Muscle of leg (tissue), 11 donors: ENCODE measurements around the gene PLA2G6. TPM values are rescaled to one million over a fixed set of nuclear protein-coding genes. Genes with fewer than 3 reads are reported as not detected.

ENCODE experiments used
- DNase-seq: peaks from one replicate; pipeline ENCODE4 v3.0.0; 2013
- H3K27ac ChIP-seq: one replicate; pipeline ENCODE4 v1.5.1; 2013; ENCODE audit warnings: mild to moderate bottlenecking, low read length, control low read depth
- H3K27me3 ChIP-seq: one replicate; pipeline ENCODE4 v1.6.1; 2013; ENCODE audit warnings: low read length; ENCODE audit not compliant: control insufficient read depth, insufficient read depth
- H3K36me3 ChIP-seq: one replicate; pipeline ENCODE4 v1.6.1; 2013; ENCODE audit warnings: low read length; ENCODE audit not compliant: control insufficient read depth, insufficient read depth
- H3K4me1 ChIP-seq: one replicate; pipeline ENCODE4 v1.6.1; 2013; ENCODE audit warnings: low read length; ENCODE audit not compliant: control insufficient read depth, insufficient read depth
- H3K4me3 ChIP-seq: one replicate; pipeline ENCODE4 v1.5.1; 2013; ENCODE audit warnings: low read length, control low read depth
- H3K9me3 ChIP-seq: replicated peaks from 2 replicates; pipeline ENCODE4 v1.6.1; 2013; ENCODE audit warnings: low read depth, low read length; ENCODE audit not compliant: control insufficient read depth
- WGBS: methylation state at CpG from one replicate; pipeline ENCODE4 v1.1.5; 2013; ENCODE audit warnings: missing lambda C conversion rate; ENCODE audit not compliant: insufficient coverage; 5-methylcytosine and 5-hydroxymethylcytosine counted together
- polyA plus RNA-seq, 8 donors: library from polyadenylated mRNA; unstranded; fragments of 120-200 nt; gene quantifications; one replicate each; pipeline versions ENCODE4 v1.2.1 to v1.2.3, GENCODE V29; 2013; ENCODE audit warnings: inconsistent platforms in 1 of 8, low replicate concordance in 1 of 8; ENCODE audit not compliant: insufficient read length in 8 of 8, insufficient read depth in 1 of 8
- total RNA-seq: library from RNA; stranded (reverse); fragments of 120-200 nt; gene quantifications from one replicate; pipeline ENCODE4 v1.2.4, GENCODE V29; 2013

The PLA2G6 gene
- total and polyA plus RNA-seq, 9 donors: 6.3 to 14.2 (median 10.1) TPM

DNA sequence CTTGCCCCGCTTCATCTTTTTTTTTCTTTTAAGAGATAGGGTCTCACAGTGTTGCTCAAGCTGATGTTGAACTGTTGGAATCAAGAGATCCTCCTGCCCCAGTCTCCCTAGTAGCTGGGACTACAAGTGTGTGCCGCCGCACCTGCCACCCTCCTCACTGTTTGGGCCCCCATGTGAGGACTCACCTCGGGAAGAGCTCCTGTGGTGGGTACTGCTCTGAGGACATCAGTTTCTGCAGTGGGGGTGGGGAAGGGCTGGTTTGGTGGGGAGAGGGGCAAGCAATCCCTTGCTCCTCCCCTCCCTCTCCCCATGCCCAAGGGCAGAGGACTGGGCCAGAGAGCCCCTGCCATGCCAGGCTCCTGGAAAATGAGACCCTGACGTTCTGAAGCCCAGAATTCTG is 96.1 kb downstream of the PLA2G6 start:
- 42% methylated on average over 2 of the region's 5 CpGs for WGBS
- Histone ChIP-seq H3K4me1 (peaks cover 18% of the 10 kb centered on the region), H3K4me3 (no peak overlapping the region), H3K9me3 (no peaks in the 10 kb centered on the region), H3K27ac (no peak overlapping the region), H3K27me3 (peaks cover 50% of the 10 kb centered on the region), H3K36me3 (peaks cover 11% of the 10 kb centered on the region)
- DNase-seq: no peak

DNA sequence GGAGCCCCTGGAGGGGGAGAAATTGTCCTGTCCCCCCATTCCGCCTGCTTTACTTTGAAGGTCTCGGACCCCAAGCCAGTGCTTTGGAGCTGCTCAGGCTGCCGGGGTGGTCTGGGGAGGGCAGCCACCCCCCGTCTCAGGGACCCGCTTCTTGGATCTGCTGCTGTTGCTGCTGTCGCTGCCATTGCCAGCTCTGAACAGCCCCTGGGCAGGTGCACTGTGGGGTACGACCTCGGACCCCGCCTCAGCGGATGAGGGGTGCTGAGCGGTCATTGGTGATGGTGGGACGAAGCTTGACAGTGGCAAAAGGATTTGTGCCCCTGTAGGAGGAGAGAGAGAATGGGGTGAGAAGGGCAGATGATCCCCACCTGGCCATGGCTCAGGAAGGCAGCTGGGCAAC is 96.6 kb downstream of the PLA2G6 start:
- Histone ChIP-seq H3K27ac (no peak overlapping the region), H3K4me3 (no peak overlapping the region), H3K4me1 (peaks cover 18% of the 10 kb centered on the region), H3K9me3 (no peaks in the 10 kb centered on the region), H3K36me3 (peaks cover 11% of the 10 kb centered on the region), H3K27me3 (peaks cover 52% of the 10 kb centered on the region)
- WGBS: 85% methylated on average over 12 of the region's 12 CpGs
- DNase-seq: no peak

DNA sequence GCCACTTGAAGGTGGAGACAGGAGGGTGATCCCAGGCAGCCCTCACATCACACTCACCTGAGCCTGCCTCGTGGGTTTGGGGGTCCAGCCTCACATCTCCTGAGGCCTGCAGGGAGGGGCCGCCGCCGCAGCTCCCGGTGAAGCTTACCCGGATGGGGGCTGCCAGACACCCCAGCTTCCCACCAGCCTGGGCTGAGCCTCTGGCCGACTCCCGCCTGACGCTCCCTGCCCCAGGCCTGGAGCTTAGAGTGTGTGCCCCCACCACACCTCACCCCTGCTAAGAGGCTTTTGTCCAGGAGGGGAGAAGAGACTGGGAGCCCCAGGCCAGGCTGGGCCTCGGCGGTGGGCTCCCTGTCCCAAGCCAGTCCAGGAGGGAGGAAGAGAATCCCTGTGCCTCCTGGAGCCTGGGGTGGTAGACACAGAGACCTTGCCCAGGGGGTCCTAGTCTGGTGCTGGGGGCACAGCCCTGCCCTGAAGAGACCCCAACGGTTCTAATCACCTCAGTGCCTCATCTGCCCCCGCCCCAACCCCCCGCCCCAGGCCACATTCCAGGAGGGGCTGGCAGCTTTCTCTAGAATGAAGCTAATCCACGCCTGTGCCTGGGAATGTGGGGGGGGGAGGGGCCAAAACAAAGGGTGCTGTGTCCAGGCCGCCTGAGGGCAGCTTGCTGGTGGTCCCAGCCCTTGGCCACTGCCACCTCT is 97.5 kb downstream of the PLA2G6 start, which contains the start of gene SLC16A8:
TSS of gene SLC16A8 (minus strand) at position 254 of the 701 bp plus-strand sequence. CDS start 1,311 bp downstream, outside the sequence.
- DNase-seq: no peak
- H3K4me3 ChIP-seq: no peak within 1 kb of the TSS
- H3K36me3 ChIP-seq: peaks cover 11% of the 10 kb centered on the region
- 70% methylated on average over 4 of the region's 16 CpGs for WGBS
- no peak within 1 kb of the TSS for H3K27ac ChIP-seq
- no peaks in the 10 kb centered on the region for H3K9me3 ChIP-seq
- peaks cover 51% of the 10 kb centered on the region for H3K27me3 ChIP-seq
- peaks cover 18% of the 10 kb centered on the region for H3K4me1 ChIP-seq

DNA sequence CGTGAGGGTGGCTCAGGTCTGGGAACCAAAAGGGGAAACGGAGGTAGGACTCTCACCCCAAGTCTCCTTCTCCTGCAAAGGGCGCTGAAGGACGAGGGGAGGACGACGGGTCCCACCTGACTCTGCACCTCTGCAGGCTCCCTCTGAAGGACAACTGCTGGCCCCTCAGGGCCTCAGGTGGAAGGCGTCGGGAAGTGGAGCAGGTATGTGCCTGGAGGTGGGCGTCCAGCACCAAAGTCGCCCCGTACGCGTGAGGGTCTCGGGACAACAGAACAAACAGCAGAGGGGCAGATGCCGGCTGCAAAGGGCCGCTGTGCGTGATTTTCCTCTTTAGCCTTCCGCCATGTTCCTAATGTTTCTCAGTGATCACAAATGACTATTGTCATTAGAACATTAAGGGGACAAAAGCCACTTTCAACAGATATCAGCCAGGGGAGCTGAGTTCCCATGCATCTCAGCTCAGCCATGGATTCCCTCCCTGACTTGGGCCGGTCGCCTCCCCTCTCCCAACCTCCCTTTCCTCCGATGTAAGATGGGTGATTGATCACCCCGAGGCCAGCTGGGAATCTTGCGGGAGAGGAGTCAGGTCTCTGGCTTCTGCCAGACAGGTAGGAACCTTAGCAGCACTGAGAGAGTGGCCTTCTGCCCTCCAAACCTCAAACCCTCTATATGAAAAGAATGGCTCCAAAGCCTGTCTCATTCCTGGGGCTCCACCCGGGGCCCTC is 98.5 kb downstream of the PLA2G6 start:
- no peak overlapping the region for H3K4me3 ChIP-seq
- peaks cover 44% of the 10 kb centered on the region for H3K27me3 ChIP-seq
- 81% methylated on average over 13 of the region's 24 CpGs for WGBS
- no peak for DNase-seq
- no peak overlapping the region for H3K27ac ChIP-seq
- peaks cover 11% of the 10 kb centered on the region for H3K36me3 ChIP-seq
- H3K4me1 ChIP-seq: peaks cover 14% of the 10 kb centered on the region
- no peaks in the 10 kb centered on the region for H3K9me3 ChIP-seq

DNA sequence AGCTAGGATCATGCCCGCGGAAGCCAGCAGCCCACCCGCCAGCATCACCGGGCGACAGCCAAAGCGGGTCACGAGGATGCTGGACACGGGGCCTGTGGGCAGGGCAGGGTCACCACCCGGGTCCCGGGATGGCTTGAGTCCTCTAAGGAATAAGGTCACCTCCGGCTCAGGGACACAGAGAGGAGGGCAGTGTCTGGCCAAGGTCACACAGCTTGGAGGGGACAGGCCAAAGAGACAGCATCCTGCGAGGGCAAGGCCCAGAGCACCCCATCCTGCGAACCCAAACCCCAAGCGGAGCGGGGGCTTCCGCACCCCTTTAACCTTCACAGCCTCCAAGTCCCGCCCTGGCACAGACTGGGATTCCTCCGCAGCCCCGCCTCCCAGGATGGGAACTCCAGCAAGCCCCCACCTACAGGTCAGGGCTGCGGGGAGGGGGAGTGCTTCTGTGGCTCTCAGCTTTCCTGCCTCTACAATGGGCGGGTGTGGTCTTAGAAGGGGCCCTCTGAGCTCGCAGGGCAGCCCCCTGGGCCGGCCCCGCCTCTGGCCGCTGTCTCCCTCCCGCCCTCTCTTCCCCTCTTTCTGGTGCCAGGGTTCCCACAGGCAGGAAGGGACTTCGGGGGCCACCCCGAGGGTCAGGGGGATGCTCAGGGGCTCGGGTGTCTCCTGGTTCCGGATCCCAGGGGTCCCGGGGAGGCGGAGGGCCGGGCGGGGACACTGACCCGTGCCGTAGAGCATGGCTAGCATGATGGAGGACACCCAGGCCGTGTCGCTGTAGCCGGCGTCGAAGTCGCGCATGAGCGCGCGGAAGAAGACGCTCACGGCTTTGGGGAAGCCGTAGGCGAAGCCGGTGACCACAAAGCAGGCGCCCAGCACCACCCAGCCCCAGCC is 99.4 kb downstream of the PLA2G6 start:
- Histone ChIP-seq H3K36me3 (peaks cover 9% of the 10 kb centered on the region), H3K4me3 (peak overlapping the region; percentile 18), H3K27me3 (peaks cover 40% of the 10 kb centered on the region), H3K9me3 (no peaks in the 10 kb centered on the region), H3K4me1 (peaks cover 14% of the 10 kb centered on the region), H3K27ac (no peak overlapping the region)
- DNase-seq: no peak
- WGBS: 14% methylated on average over 45 of the region's 52 CpGs

DNA sequence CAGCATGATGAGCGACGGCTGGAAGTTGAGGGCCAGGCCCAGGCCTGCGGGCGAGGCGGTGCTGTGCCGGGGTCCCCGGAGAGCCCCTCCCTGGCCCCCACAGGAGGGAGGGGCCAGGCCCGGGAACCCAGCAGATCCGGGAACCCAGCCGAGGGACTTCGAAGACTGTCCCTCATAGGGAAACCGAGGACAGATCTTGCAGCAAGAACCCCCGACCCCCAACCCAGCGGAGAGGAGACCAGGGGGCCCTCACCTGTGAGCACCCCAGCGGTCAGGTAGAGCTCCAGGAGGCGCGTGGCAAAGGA is 100.0 kb downstream of the PLA2G6 start:
- Histone ChIP-seq H3K36me3 (peaks cover 7% of the 10 kb centered on the region), H3K4me3 (peak overlapping the region; percentile 18), H3K27me3 (peaks cover 40% of the 10 kb centered on the region), H3K4me1 (peaks cover 14% of the 10 kb centered on the region), H3K27ac (no peak overlapping the region), H3K9me3 (no peaks in the 10 kb centered on the region)
- 4% methylated on average over 17 of the region's 17 CpGs for WGBS
- no peak for DNase-seq

DNA sequence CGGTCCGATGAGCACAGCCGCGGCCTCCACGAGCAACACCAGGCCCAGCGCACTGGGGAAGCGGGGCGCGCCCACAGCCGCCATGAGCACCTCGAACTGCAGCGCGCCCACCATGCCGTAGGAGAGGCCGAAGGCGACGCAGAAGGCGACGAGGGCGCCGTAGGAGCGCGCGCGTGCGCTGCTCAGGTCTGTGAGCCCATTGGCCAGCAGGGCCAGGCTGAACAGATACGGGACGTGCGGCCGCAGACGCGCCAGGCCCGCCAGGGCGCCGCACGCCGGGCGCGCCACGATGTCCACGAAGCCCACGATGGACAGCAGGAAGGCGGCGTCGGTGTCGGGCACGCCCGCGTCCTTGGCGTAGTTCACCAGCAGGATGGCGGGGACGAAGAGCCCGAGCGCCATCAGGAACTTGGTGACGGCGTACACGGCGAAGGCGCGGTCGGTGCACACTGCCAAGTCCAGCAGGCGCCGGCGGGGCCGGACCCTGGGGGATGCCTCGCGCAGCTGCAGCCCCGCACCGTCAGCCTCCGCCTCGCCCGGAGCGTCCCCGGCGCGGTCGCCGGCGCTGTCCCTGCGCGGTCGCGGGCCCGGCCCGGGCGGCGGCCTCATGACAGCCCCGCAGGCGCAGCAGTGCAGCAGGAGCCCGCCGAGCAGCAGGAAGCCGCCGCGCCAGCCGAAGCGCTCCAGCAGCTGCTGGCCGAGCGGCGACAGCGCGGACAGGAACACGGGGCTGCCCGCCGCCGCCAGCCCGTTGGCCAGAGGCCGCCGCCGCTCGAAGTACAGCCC is 100.6 kb downstream of the PLA2G6 start:
- peak; percentile 65 for DNase-seq
- Histone ChIP-seq H3K4me3 (peak overlapping the region; percentile 31), H3K9me3 (no peaks in the 10 kb centered on the region), H3K4me1 (peaks cover 14% of the 10 kb centered on the region), H3K36me3 (peaks cover 7% of the 10 kb centered on the region), H3K27ac (no peak overlapping the region), H3K27me3 (peaks cover 40% of the 10 kb centered on the region)
- under 1% methylated on average over 110 of the region's 110 CpGs for WGBS

DNA sequence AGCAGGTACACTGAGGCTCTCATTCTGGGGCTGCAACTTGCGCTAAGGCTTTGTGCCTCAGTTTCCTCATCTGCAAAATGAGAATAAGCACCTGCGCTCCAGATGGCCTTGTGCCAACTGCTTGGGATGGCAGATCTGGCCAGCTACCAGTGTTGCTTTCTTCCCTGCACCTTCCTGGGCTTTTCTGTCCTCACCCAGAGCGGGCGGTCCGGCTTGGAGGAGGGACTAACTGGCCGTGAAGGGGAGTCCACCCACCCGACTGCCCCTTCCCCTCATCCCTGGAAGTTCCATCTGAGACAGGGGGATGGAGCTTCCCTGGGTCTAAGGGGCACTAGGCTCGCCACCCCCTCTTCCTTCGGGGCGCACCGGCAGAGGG is 101.2 kb downstream of the PLA2G6 start:
- 35% methylated on average over 6 of the region's 11 CpGs for WGBS
- Histone ChIP-seq H3K4me3 (peak overlapping the region; percentile 22), H3K27me3 (peaks cover 40% of the 10 kb centered on the region)

DNA sequence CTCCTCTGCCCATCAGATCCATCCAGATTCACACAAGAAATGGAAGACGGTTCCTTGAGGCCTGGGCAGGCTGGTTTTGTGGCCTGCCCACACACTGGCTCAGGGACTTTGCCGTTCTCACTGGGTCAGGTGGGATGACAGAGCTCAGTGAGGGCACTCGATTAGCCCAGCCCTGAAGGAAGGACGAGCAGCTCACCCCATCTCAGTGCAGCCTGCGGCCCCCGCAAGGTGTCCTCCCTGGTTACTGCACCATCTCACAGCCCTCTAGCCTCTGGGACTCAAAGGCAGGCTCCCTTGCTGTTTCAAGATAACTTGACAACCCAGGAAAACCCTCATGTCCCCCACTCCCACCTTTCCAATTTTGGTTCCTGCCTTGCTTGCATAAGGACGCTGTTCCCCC is 101.8 kb downstream of the PLA2G6 start:
- 81% methylated on average over 7 of the region's 7 CpGs for WGBS
- H3K27me3 ChIP-seq: peaks cover 40% of the 10 kb centered on the region

More for the DNA sequence above, 101.2 kb downstream of the PLA2G6 start:
- Histone ChIP-seq H3K4me1 (peaks cover 14% of the 10 kb centered on the region), H3K36me3 (peaks cover 6% of the 10 kb centered on the region), H3K9me3 (no peaks in the 10 kb centered on the region), H3K27ac (no peak overlapping the region)
- DNase-seq: no peak

More for the DNA sequence above, 101.8 kb downstream of the PLA2G6 start:
- no peak overlapping the region for H3K4me3 ChIP-seq
- no peak overlapping the region for H3K27ac ChIP-seq
- DNase-seq: no peak
- H3K9me3 ChIP-seq: no peaks in the 10 kb centered on the region
- H3K36me3 ChIP-seq: peaks cover 3% of the 10 kb centered on the region
- peaks cover 14% of the 10 kb centered on the region for H3K4me1 ChIP-seq
